Activated CD4-positive, alpha-beta T cell treated with anti-CD3 and anti-CD28 coated beads, Interleukin-2, amount 50 U/mL, for 48 hours (primary cell): ENCODE measurements around the gene RXRA.

Experiments
- DNase-seq, 2 experiments: peaks; one replicate each; pipeline ENCODE4 v3.0.0-alpha.2; 2020

The RXRA gene

GRCh38 chr9:134355561-134356279 is 29.5 kb downstream of the RXRA start:
- no peak for DNase-seq

GRCh38 chr9:134356496-134357470 is 30.5 kb downstream of the RXRA start:
- no peak for DNase-seq

GRCh38 chr9:134357631-134358025 is 31.4 kb downstream of the RXRA start:
- DNase-seq = no peak

- DNase-seq = no peak
Measured at GRCh38 chr9:134358026-134358661, 31.9 kb downstream of the RXRA start.

GRCh38 chr9:134358662-134359319 is 32.5 kb downstream of the RXRA start:
- no peak for DNase-seq

GRCh38 chr9:134359493-134360179 is 33.4 kb downstream of the RXRA start:
- DNase-seq = no peak

GRCh38 chr9:134360180-134360759 is 34.0 kb downstream of the RXRA start:
- DNase-seq = no peak

GRCh38 chr9:134360897-134361296 is 34.6 kb downstream of the RXRA start:
- DNase-seq = no peak

GRCh38 chr9:134361426-134361825 is 35.2 kb downstream of the RXRA start:
- DNase-seq = no peak

- DNase-seq = no peak
Measured at GRCh38 chr9:134361843-134362414, 35.7 kb downstream of the RXRA start.

- DNase-seq = no peak
Measured at GRCh38 chr9:134363450-134363849, 37.2 kb downstream of the RXRA start.

GRCh38 chr9:134364391-134365114 is 38.3 kb downstream of the RXRA start:
- peak in 1 of 2 experiments; percentile 21 for DNase-seq

GRCh38 chr9:134365115-134365596 is 38.9 kb downstream of the RXRA start:
- DNase-seq = no peak

- no peak for DNase-seq
Measured at GRCh38 chr9:134365791-134366222, 39.6 kb downstream of the RXRA start.

- no peak for DNase-seq
Measured at GRCh38 chr9:134366223-134367031, 40.2 kb downstream of the RXRA start.

GRCh38 chr9:134367061-134367460 is 40.8 kb downstream of the RXRA start:
- DNase-seq = no peak

GRCh38 chr9:134367791-134368490 is 41.7 kb downstream of the RXRA start:
- DNase-seq = no peak

GRCh38 chr9:134368571-134368970 is 42.3 kb downstream of the RXRA start:
- DNase-seq = no peak
